HG03520 (cell line): ENCODE measurements around the gene CCDC120.

ENCODE experiments used
- ATAC-seq: cut with Tn5 transposase; IDR thresholded peaks from one replicate; pipeline ENCODE4 v1.9.1; 2021; ENCODE audit warnings: mild to moderate bottlenecking, moderate library complexity; ENCODE audit not compliant: unreplicated experiment

CCDC120 gene

DNA sequence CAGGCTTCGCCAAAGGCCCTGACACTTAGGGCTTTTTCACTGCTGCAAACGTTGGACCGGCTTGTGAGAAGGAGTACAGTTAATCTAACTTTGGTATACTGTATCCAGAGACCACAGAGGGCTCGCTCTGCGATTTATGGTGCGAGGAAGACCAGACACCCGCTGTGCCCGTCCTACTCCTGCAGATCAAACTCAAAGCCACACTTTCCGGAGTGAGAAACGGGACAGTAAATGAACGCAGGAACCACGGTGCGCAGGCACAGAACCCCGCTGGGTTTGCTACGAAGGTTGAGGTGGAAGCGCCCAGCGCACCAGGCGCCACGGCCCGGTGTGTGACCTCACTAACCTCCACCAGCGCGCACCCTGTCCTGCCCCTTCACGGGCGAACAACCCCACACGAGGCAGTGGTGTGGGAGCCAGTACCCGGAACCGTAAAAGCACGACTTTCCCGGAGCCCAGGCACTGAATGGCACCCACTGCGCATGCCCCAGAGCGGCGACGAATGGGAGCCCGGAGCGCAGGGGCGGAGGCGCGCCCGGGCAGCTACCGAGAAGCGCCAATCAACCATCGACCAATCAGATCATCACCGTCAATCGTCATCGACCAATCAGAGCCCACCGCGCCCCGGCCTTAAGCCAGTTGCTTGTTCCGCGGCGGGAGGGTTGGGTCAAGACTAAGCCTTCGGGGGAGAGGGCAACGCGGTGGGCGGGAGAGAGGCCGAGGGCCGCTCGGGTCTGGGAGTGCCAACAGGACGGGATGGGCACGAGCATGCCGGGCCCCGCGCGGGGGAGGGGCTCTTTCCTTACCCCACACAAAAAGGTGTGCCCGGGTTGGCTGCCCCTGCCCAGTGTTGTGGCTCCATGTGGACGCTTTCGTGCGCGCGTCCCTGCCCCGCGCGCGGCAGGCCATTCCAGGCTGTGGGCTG, 42.2 kb downstream of the CCDC120 start:
- peak; percentile 87 for ATAC-seq

DNA sequence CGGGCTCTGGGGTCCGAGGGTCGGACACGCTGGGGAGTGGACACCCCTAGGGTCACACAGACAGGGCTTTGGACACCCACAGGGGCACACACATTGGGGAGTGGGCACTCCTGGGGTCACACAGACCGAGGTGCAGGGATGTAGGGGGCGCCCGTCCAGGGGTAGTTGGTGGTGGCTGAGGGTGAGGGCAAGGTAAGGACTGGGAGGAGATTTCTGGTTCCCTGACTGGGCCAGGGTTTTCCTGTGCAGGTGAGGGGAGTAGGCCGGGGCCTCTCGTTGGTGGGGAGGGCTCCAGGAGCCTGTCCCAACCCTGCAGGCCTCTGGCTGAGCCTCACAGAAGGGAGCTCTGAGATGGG, 42.8 kb downstream of the CCDC120 start:
- ATAC-seq, result no peak

DNA sequence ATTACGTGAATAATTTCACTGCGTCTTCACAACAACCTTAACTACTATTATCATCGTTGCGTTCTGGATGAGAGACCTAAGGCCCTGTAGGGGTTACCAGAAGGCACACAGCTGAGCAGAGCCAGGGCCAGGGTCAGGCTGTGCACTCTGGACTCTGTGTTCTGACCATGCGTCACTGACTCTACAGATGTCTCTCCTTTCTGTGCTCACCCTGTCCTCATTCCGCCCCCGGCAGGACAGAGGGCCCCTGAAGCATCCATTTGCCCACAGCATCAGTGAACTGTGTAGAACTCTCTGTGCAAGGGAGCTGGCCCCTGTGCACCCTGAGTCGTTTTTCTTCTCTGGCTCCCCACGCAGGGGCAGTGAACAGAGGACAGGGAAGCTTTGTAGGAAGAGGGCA, 43.4 kb downstream of the CCDC120 start:
- ATAC-seq, result no peak

DNA sequence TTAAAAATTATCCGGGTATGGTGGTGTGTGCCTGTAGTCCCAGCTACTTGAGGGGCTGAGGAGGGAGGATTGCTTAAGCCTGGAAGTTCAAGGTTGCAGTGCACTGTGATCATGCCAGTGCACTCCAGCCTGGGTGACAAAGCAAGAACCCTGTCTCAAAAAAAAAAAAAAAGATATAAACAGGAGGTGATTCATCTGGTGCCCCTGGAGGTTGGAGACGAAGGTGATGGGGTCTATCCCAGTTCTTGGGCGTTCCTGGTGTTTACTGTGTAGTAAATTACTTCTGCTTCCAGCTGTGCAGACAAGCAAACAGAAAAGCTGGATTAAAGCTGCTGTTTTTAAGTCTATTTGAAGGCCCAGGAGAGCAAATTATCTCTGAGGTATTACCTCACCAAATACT, 44.8 kb downstream of the CCDC120 start:
- ATAC-seq, result no peak

DNA sequence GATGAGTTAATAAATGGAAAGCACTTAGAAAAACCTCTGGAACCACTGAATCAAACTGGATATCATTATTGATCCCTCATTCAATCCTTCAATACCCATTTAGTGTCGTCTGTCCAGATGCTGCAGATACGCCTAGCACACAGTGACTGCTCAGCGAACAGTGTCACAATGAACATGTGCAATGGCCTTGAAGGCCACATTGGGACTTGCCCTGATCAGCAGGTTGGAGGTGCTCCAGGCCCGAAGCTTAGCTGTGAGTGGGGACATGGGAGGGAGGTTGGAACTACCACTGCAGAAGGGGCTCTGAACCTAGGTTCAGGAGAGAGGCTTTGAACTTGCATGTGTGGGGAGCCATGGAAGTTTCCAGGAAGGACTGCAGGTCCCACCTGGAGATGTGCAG, 47.5 kb downstream of the CCDC120 start:
- ATAC-seq, result no peak

DNA sequence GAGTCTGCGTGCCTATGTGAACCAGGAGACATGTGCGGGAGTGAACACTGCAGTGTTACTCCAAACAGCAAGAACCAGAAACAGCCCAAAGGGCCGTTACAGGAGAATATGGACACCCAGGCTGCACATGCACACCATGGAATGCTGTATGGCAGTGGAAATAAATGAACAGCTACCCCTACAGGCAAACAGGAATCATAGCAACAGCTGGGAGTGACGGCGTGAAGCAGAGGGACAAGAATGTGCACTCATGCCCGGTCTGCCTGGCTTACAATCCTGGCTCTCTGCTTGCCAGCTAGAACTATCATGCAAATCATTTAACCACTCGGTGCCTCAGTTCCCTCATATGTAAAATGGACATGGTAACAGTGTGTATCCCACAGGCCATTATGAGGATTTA, 48.1 kb downstream of the CCDC120 start:
- peak; percentile 43 for ATAC-seq

DNA sequence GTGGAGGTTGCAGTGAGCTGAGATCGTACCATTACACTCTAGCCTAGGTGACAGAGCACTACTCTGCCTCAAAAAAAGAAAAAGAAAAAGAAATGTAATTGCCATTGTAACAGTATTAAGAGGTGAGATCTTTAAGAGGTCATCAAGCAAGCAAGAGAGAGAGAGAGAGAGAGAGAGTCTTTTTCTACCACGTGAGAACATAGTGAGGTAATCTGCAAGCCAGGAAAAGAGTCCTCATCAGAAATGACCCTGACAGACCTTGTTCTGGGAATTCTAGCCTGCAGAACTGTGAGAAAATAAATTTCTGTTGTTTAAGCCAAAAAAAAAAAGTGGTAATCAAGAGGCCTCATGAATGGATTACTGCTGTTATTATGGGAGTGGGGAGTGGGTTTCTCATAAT, 49.8 kb downstream of the CCDC120 start:
- no peak for ATAC-seq

DNA sequence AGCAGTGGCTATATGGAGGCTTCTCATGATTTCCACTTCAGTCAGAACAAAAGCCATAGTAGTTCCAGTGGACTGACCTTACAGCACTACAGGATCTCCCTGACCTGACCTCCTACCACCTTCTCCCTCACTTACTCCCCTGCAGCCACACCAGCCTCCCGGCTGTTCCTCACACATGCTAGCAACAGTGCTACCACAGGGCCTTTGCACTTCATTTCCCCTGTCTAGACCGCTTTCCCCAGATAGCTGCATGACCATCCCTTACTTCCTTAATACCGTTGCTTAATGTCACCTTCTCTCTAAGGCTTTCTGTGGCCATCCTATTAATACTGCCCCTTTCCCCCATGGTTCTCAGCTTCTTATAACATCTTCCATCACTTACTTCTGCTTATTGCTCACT, 51.6 kb downstream of the CCDC120 start:
- no peak for ATAC-seq

DNA sequence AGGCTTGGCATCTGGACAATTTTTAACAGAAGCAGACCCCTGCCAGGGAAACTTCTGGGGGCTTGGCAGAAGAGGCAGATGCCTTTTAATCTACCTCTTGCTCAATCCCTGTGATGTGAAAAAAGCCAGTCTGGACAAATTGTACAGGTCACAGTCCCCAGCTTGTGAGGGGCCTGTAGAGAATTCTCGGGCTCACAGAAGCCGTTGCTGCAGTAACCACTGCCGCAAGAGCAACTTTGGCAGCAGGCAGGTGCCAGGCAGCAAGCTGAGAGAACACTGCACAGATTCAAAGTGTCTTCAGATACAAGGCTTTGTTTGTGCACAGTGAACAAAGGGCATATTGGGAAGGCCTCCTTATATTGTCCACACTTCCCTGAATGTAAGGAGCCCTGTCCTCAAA, 53.0 kb downstream of the CCDC120 start:
- no peak for ATAC-seq

DNA sequence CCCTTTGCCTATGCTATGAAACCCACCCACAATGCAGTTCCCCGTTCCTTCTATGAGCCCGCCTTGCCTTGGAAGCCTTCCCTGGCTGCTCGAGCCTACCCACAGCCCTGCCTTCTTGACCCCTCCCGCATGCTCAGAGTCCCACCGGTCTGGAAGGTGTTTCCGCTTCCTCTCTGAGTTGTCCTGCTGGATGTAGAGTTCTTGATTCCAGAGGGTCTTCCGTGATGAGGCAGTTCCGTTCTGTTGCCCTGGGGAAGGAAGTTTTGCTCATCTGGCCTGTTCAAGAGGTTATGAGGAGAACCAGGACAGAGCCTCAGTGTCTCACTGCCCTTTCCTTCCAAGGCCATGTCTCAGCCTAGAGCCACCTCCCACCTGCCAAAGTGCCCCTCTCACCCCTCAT, 57.3 kb downstream of the CCDC120 start:
- ATAC-seq, result no peak

DNA sequence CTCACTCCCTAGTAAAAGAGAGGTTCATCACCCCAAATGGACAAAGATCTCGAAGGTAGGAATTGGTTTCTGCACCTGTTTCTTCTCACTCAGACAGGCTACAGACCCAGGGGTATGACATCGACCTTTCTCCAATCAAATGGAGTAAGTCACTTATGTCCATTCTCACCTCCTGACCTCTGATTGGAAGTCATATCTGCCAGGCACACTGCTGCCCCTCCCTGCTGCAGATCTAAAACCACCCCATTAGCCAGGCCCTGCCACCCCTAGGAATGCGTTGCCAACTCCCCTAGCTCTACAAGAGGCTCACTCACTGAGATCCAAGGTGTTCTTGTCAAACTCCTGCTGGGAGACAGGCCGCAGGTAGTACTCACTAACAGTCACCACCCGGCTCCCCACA, 57.9 kb downstream of the CCDC120 start:
- ATAC-seq, result no peak

DNA sequence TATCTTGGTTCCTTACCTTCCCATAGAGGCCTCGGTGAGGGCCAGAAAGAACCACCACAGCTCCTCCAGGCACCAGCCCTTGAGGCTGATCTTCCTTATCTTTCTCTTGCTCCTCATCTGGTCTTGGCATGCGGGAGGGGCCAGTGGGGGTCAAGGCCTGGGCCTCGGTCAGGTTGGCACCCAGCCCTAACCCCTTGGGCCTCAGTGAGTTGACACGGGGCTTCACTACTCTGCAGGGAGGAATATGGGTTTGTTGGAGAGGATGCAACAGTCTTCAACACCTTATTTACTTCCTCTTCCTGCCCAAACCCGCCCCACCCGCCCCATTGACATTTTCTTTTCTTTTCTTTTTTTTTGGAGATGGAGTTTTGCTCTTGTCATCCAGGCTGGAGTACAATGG, 58.8 kb downstream of the CCDC120 start:
- ATAC-seq, result no peak
